ENCODE measurements around the gene NDUFA11. TPM values are rescaled to one million over a fixed set of nuclear protein-coding genes. Genes with fewer than 3 reads are reported as not detected.

Gene NDUFA11
- total and polyA plus RNA-seq, 2 of the 4 experiments (the other 2 are of a cell fraction): 375 to 1,276 TPM

DNA sequence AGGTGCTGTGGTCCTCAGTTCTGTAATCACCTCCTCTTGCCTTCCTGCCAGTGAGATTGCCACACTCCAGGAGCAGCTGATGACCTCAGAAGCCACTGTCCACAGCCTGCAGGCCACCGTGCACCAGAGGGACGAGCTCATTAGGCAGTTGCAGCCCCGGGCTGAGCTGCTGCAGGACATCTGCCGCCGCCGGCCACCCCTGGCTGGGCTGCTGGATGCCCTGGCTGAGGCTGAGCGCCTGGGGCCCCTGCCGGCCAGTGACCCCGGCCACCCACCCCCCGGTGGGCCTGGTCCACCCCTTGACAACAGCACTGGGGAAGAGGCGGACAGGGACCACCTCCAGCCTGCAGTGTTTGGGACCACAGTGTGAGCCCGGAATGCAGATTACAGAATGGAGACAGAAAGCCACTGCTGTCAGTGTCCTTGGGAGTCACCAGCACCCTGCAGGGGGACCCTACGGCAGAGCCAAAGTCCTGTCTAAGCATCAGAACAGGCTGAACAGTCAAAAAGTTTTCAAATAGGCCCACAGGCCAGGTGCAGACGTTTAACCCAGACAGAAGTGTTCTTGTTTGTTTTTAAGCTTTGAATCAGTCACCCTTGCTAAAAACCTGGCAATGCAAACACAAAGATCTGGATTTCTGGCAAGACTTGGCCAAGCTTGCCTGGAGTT lies 5.3 kb upstream of the NDUFA11 start:
- no peak overlapping the region for H2AFZ ChIP-seq (replicated peaks; ENCODE audit: low read length, poor library complexity)
- peaks cover 0 to 15% of the 10 kb centered on the region in 2 experiments; a peak in 2 of 4 replicates for H3K79me1 ChIP-seq (ENCODE audit: low read depth in 1 of 2, low read length in 2 of 2)
- intact Hi-C loops (cut with micrococcal nuclease) (no loop called here), dilution Hi-C loops (cut with HindIII; ENCODE audit: low sequenced_read_pairs, unreplicated experiment) (no loop called here), in situ Hi-C loops (cut with MboI; ENCODE audit: low sequenced_read_pairs) (no loop called here)
- CTCF ChIA-PET: no interaction called here
- TF ChIP-seq RCOR1 (IDR thresholded peaks at IDR 0.05; ENCODE audit: insufficient replicate concordance, low read length): no peak
- TF ChIP-seq RAD21 (IDR thresholded peaks at IDR 0.05; ENCODE audit: low read length): no peak
- no peak for TF ChIP-seq FOS (IDR thresholded peaks at IDR 0.05; ENCODE audit: low read depth, low read length)
- TF ChIP-seq CHD1 (IDR thresholded peaks at IDR 0.05; ENCODE audit: low read depth, low read length): no peak
- no peak for TF ChIP-seq MAZ (IDR thresholded peaks at IDR 0.05; ENCODE audit: borderline replicate concordance, low read depth, low read length)
- no peak for TF ChIP-seq MXI1 (IDR thresholded peaks at IDR 0.05; ENCODE audit: borderline replicate concordance, low read depth, low read length)
- TF ChIP-seq BHLHE40 (IDR thresholded peaks at IDR 0.05; ENCODE audit: low read depth, low read length): no peak
- TF ChIP-seq SMC3 (IDR thresholded peaks at IDR 0.05; ENCODE audit: low read depth, low read length): no peak
- TF ChIP-seq, protein P1, sequence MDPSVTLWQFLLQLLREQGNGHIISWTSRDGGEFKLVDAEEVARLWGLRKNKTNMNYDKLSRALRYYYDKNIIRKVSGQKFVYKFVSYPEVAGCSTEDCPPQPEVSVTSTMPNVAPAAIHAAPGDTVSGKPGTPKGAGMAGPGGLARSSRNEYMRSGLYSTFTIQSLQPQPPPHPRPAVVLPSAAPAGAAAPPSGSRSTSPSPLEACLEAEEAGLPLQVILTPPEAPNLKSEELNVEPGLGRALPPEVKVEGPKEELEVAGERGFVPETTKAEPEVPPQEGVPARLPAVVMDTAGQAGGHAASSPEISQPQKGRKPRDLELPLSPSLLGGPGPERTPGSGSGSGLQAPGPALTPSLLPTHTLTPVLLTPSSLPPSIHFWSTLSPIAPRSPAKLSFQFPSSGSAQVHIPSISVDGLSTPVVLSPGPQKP (IDR thresholded peaks at IDR 0.05; ENCODE audit: borderline replicate concordance, low read depth, low read length): no peak
- no peak overlapping the region for H2AK5ac ChIP-seq (ENCODE audit: low read depth, low read length)
- no peak overlapping the region for H2BK20ac ChIP-seq (ENCODE audit: low read depth, low read length)
- DNase-seq (no peak), ATAC-seq (ENCODE audit: low read depth) (no peak)
- no peak overlapping the region for H2BK120ac ChIP-seq (ENCODE audit: low read depth, low read length)
- H2BK15ac ChIP-seq (ENCODE audit: low read depth, low read length): no peak overlapping the region
- H3K9me1 ChIP-seq (ENCODE audit: insufficient read depth, low read length): peaks cover 4% of the 10 kb centered on the region; the same call in 1 of the 2 replicates
- peaks cover 13% of the 10 kb centered on the region; the same call in 1 of the 2 replicates for H3K36me3 ChIP-seq (ENCODE audit: control insufficient read depth, insufficient read depth, low read length)
- no peak overlapping the region for H4K8ac ChIP-seq (ENCODE audit: low read depth in 2 of 2, low read length in 2 of 2)
- H3K4ac ChIP-seq (ENCODE audit: low read depth, low read length): no peak overlapping the region
- H3K27ac ChIP-seq (ENCODE audit: insufficient read depth, low read length): no peak overlapping the region
- H3K4me2 ChIP-seq (ENCODE audit: low read depth, low read length): no peak overlapping the region
- H2BK5ac ChIP-seq (ENCODE audit: low read depth, low read length, poor library complexity, severe bottlenecking): no peak overlapping the region
- no peak overlapping the region for H3K14ac ChIP-seq (replicated peaks; ENCODE audit: low read depth, low read length)
- H3K4me1 ChIP-seq (ENCODE audit: control insufficient read depth, insufficient read depth, low read length): peaks cover 2% of the 10 kb centered on the region; the same call in 1 of the 2 replicates
- no peaks in the 10 kb centered on the region for H3K9me3 ChIP-seq (ENCODE audit: control insufficient read depth, insufficient read depth, low read length)
- H3K27me3 ChIP-seq (ENCODE audit: control insufficient read depth, insufficient read depth, low read length): no peaks in the 10 kb centered on the region
- 73% methylated on average over 10 of the region's 14 CpGs; no CpG with 5 or more reads in 1 of the 2 experiments for WGBS, 2 experiments (ENCODE audit: extremely low coverage in 2 of 2, insufficient read length in 1 of 2)
- no peak overlapping the region for H3K23ac ChIP-seq (ENCODE audit: low read depth, low read length)
- H3K4me3 ChIP-seq (ENCODE audit: insufficient read depth, low read depth, low read length): no peak overlapping the region
- POLR2A ChIA-PET (ENCODE audit: unreplicated experiment): no interaction called here
- H4K91ac ChIP-seq (ENCODE audit: insufficient read depth, low read depth, low read length): no peak overlapping the region
- no TSS peak for BruUV-seq (replicated peaks)
- no peak overlapping the region for H4K5ac ChIP-seq (ENCODE audit: low read depth, low read length)
- H3K9ac ChIP-seq (ENCODE audit: low read depth, low read length): no peak overlapping the region
- H3K56ac ChIP-seq (ENCODE audit: extremely low read depth, insufficient read depth, low read length): no peak overlapping the region
- no peak overlapping the region for H2AK9ac ChIP-seq (replicated peaks; ENCODE audit: low read depth, low read length, poor library complexity)
- peaks cover 5% of the 10 kb centered on the region; the same call in 1 of the 2 replicates for H4K20me1 ChIP-seq (ENCODE audit: insufficient read depth, low read length)
- H3K18ac ChIP-seq (ENCODE audit: low read depth, low read length): no peak overlapping the region
